GM23338 (cell line): ENCODE measurements around the gene PRMT9. TPM values are rescaled to one million over a fixed set of nuclear protein-coding genes. Genes with fewer than 3 reads are reported as not detected.
A peak's percentile ranks its signal among the peaks of the same experiment; 100 is the strongest.

ENCODE experiments used
- ATAC-seq: fragments of 200-7000 bp; cut with Tn5 transposase; 3 replicates; pipeline ENCODE4 v1.9.1; 2020
- DNase-seq: peaks from one replicate; pipeline ENCODE4 v3.0.0-alpha.2; 2015; ENCODE audit warnings: low spot score
- H2AFZ ChIP-seq: fragments of 200-600 bp; sonication (generic); 2 replicates; pipeline ENCODE4 v1.8.0; 2016; ENCODE audit warnings: antibody characterized with exemption, mild to moderate bottlenecking, moderate library complexity
- H3F3A ChIP-seq: fragments of 200-600 bp; sonication (generic); replicated peaks from 2 replicates; pipeline ENCODE4 v1.8.0; 2017; ENCODE audit warnings: antibody characterized with exemption, mixed run types, low read depth
- H3K27ac ChIP-seq: fragments of 200-600 bp; sonication (generic); 2 replicates; pipeline ENCODE4 v1.6.1; 2016; ENCODE audit warnings: low read depth
- H3K27me3 ChIP-seq: fragments of 200-600 bp; sonication (generic); 2 replicates; pipeline ENCODE4 v1.8.0; 2016; ENCODE audit warnings: mild to moderate bottlenecking, mixed run types, moderate library complexity; ENCODE audit not compliant: insufficient read depth
- H3K36me3 ChIP-seq: fragments of 200-600 bp; sonication (generic); 2 replicates; pipeline ENCODE4 v1.8.0; 2016; ENCODE audit warnings: mild to moderate bottlenecking; ENCODE audit not compliant: insufficient read depth
- H3K4me1 ChIP-seq: fragments of 200-600 bp; sonication (generic); 2 replicates; pipeline ENCODE4 v1.8.0; 2016; ENCODE audit warnings: mild to moderate bottlenecking, moderate library complexity; ENCODE audit not compliant: insufficient read depth
- H3K4me2 ChIP-seq: fragments of 200-600 bp; sonication (generic); 2 replicates; pipeline ENCODE4 v1.7.1; 2017; ENCODE audit warnings: mixed run types
- H3K4me3 ChIP-seq: fragments of 200-600 bp; sonication (generic); 2 replicates; pipeline ENCODE4 v1.6.1; 2016; ENCODE audit warnings: mixed run types
- H3K79me2 ChIP-seq: fragments of 200-600 bp; sonication (generic); replicated peaks from 2 replicates; pipeline ENCODE4 v1.8.0; 2017; ENCODE audit warnings: mild to moderate bottlenecking; ENCODE audit not compliant: insufficient read depth
- H3K9me2 ChIP-seq: fragments of 200-600 bp; sonication (generic); 2 replicates; pipeline ENCODE4 v1.8.0; 2017; ENCODE audit not compliant: insufficient read depth
- H4K20me1 ChIP-seq: fragments of 200-600 bp; sonication (generic); replicated peaks from 2 replicates; pipeline ENCODE4 v1.8.0; 2017; ENCODE audit warnings: mild to moderate bottlenecking; ENCODE audit not compliant: insufficient read depth
- H3K27ac Mint-ChIP-seq: 2 replicates; pipeline ENCODE4 v1.8.0; 2020; ENCODE audit warnings: inconsistent platforms, mild to moderate bottlenecking, moderate library complexity, mixed read lengths
- H3K27me3 Mint-ChIP-seq: 3 replicates; pipeline ENCODE4 v1.8.0; 2022; ENCODE audit warnings: low read depth, mild to moderate bottlenecking, moderate library complexity, mixed read lengths, inconsistent platforms; ENCODE audit not compliant: insufficient read depth, poor library complexity
- H3K36me3 Mint-ChIP-seq: 3 replicates; pipeline ENCODE4 v1.8.0; 2021; ENCODE audit warnings: low read depth, mild to moderate bottlenecking, inconsistent platforms, moderate library complexity, mixed read lengths
- H3K4me1 Mint-ChIP-seq: 3 replicates; pipeline ENCODE4 v1.8.0; 2020; ENCODE audit warnings: mild to moderate bottlenecking, inconsistent platforms, mixed read lengths
- H3K4me3 Mint-ChIP-seq: 3 replicates; pipeline ENCODE4 v1.8.0; 2021; ENCODE audit warnings: moderate library complexity, mild to moderate bottlenecking, inconsistent platforms, mixed read lengths
- H3K9me3 Mint-ChIP-seq: 3 replicates; pipeline ENCODE4 v1.8.0; 2020; ENCODE audit warnings: moderate library complexity, mild to moderate bottlenecking, inconsistent platforms, mixed read lengths
- CREB1 ChIP-seq: fragments of 250-450 bp; sonication (Bioruptor Pico); IDR thresholded peaks from 2 replicates; pipeline ENCODE4 v1.5.0; 2020; ENCODE audit warnings: low read depth, mild to moderate bottlenecking, moderate library complexity
- CTCF ChIP-seq, 2 experiments: fragments of 200-600 bp in 1 of 2; sonication (generic) in 1 of 2; conservative IDR thresholded peaks; 2 replicates each; pipeline versions ENCODE4 v1.5.1 to v1.6.1; 2016 to 2017; ENCODE audit warnings: antibody characterized with exemption in 2 of 2, low read depth in 2 of 2, mild to moderate bottlenecking in 2 of 2, moderate library complexity in 1 of 2
- ETS1 ChIP-seq: IDR thresholded peaks from 2 replicates; pipeline ENCODE4 v1.6.1; 2016; ENCODE audit warnings: antibody characterized with exemption
- POLR2AphosphoS5 ChIP-seq: IDR thresholded peaks from 2 replicates; pipeline ENCODE4 v1.6.1; 2016; ENCODE audit warnings: antibody characterized with exemption, low read depth
- REST ChIP-seq: IDR thresholded peaks from one replicate; pipeline ENCODE4 v1.6.1; 2018; ENCODE audit warnings: antibody characterized with exemption; ENCODE audit not compliant: unreplicated experiment
- ZNF331 ChIP-seq: fragments of 250-450 bp; sonication (Bioruptor Pico); IDR thresholded peaks from 2 replicates; pipeline ENCODE4 v1.5.0; 2020; ENCODE audit warnings: low read depth, mild to moderate bottlenecking, moderate library complexity
- ZNF462 ChIP-seq: fragments of 250-450 bp; sonication (Bioruptor Pico); IDR thresholded peaks from 2 replicates; pipeline ENCODE4 v1.5.0; 2020; ENCODE audit warnings: mild to moderate bottlenecking, moderate library complexity
- polyA plus RNA-seq: library from polyadenylated mRNA; unstranded; fragments of >200 nt; fragmentation: Nextera tagmentation; extraction: Ambion mirVana; gene quantifications from 2 replicates; pipeline ENCODE4 v1.2.1, GENCODE V29; 2016
- total RNA-seq: library from RNA; depleted of rRNA; stranded (reverse); fragments of >200 nt; shearing (Covaris generic); gene quantifications from 2 replicates; pipeline ENCODE4 v1.2.3, GENCODE V29; 2014

Gene PRMT9
- total and polyA plus RNA-seq, 2 experiments from 2014 or later: 7.6 to 11.2 TPM

GRCh38 chr4:147596981-147597380 is 87.0 kb downstream of the PRMT9 start:
- Histone ChIP-seq H3K27me3 (no peaks in the 10 kb centered on the region), H3K4me2 (no peak overlapping the region), H3F3A (no peaks in the 10 kb centered on the region), H3K79me2 (no peaks in the 10 kb centered on the region), H3K4me1 (peaks cover 3% of the 10 kb centered on the region; the same call in 1 of the 2 replicates), H3K4me3 (no peak overlapping the region), H2AFZ (peak overlapping the region; percentile 60; the same call in 1 of the 2 replicates), H3K36me3 (no peaks in the 10 kb centered on the region), H3K27ac (no peak overlapping the region), H3K9me2 (0 out of 2 replicates have a peak, but pooled peaks cover 4% of the 10 kb centered on the region), H4K20me1 (no peaks in the 10 kb centered on the region)
- Mint-ChIP-seq H3K36me3 (no peaks in the 10 kb centered on the region), H3K4me3 (no peak overlapping the region), H3K27ac (no peak overlapping the region), H3K27me3 (no peaks in the 10 kb centered on the region), H3K4me1 (peaks cover 20% of the 10 kb centered on the region), H3K9me3 (no peaks in the 10 kb centered on the region; the same call in 2 of the 3 replicates)
- DNase-seq (no peak), ATAC-seq (no peak)
- TF ChIP-seq ZNF331 (CRISPR knock-in tag) (no peak), CREB1 (CRISPR knock-in tag) (no peak), POLR2AphosphoS5 (no peak), ZNF462 (CRISPR knock-in tag) (no peak)

- TF ChIP-seq REST (no peak), ETS1 (no peak), CTCF (conservative IDR thresholded peaks at IDR 0.05; ENCODE audit: low read depth in 2 of 2) (peak; percentile 29 to 49; a peak in 3 of 4 replicates)
- Histone ChIP-seq H3K4me3 (no peak overlapping the region), H3K4me1 (peaks cover 3% of the 10 kb centered on the region; the same call in 1 of the 2 replicates), H3K79me2 (no peaks in the 10 kb centered on the region), H2AFZ (no peak overlapping the region), H4K20me1 (no peaks in the 10 kb centered on the region), H3K27me3 (no peaks in the 10 kb centered on the region), H3K4me2 (no peak overlapping the region), H3F3A (no peaks in the 10 kb centered on the region), H3K9me2 (0 out of 2 replicates have a peak, but pooled peaks cover 4% of the 10 kb centered on the region), H3K27ac (no peak overlapping the region), H3K36me3 (no peaks in the 10 kb centered on the region)
- H3K4me1 Mint-ChIP-seq: peaks cover 20% of the 10 kb centered on the region
- DNase-seq (no peak), ATAC-seq (no peak)
- H3K4me3 Mint-ChIP-seq: no peak overlapping the region
- no peaks in the 10 kb centered on the region for H3K27me3 Mint-ChIP-seq
- H3K27ac Mint-ChIP-seq: no peak overlapping the region
- H3K36me3 Mint-ChIP-seq: no peaks in the 10 kb centered on the region
- no peaks in the 10 kb centered on the region; the same call in 2 of the 3 replicates for H3K9me3 Mint-ChIP-seq
Observed at GRCh38 chr4:147596377-147596776, 87.6 kb downstream of the PRMT9 start.
